ENCODE results near the gene ZNF652. TPM values are rescaled to one million over a fixed set of nuclear protein-coding genes. Genes with fewer than 3 reads are reported as not detected.
"Not testable (repeated sequence)": the region's sequence is repeated elsewhere in the genome, so short reads cannot be mapped to it uniquely, and the experiment has no call there.

ZNF652 gene
- total RNA-seq, 1 donor from 2014 or later, result 12.1 TPM

DNA sequence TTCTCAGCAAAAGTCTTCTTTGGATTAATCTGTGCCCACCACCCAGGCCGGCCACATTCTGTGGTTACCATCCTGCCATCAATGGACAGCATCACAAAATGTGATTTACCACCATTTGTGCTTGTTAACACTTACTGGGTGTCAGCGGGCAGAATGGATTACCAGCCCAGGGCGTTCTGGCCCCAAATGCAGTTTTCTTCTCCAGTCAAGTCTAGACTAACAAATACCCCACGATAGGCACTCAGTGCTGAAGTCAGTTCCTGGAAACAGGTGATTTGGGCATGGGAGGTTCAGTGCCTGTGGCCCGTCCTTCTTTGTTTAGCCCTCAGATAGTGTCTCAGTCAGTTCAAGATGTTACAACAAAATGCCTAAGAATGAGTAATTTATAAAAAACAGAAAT lies 92.7 kb downstream of the ZNF652 start:
- no peak for DNase-seq (ENCODE audit: low read depth in 2 of 2)

DNA sequence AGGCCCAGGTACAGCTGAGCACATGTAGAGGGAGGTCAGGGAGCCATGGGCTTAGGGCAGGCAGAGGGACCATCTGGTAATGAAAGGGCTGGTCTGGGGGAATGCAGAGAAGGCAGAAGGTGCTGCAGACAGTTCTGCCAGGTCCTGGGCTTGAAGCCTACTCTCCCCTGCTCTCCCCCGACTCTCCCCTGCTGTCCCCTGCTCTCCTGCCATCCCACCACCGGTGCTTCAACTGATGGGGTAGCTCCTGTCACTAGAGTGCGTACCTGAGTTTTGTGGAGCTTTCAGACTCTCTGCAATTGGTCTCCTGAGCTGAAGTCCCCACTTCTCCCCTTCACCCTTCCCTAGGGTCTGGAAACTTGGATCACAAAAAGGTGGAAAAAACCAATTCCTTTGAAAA lies 94.1 kb downstream of the ZNF652 start:
- DNase-seq (ENCODE audit: low read depth in 2 of 2), result no peak

DNA sequence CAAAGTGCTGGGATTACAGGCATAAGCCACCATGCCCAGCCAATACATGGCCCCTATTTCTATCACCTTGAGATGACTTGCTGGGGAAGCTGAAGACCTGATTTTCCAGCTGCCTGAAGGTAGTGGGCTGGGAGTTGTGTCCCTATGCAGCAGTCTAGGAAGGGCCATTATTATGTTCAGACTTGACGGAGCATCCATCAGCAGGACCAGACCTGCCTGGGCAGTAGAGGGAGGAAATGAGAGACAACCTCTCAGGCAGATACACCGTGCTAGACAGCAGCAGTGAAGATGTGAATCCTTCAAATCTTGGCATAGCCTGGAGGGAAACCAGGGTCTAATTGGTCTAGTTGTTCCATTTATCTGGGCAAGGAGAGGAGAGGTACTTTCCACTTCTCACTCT lies 95.8 kb downstream of the ZNF652 start:
- no peak for DNase-seq (ENCODE audit: low read depth in 2 of 2)

- not testable (repeated sequence) for DNase-seq (ENCODE audit: low read depth in 2 of 2)
Measured at GRCh38 chr17:49261540-49261939, 100.5 kb downstream of the ZNF652 start.

GRCh38 chr17:49260817-49261291 lies 101.2 kb downstream of the ZNF652 start:
- peak in 1 of 2 donors; percentile 59 for DNase-seq (ENCODE audit: low read depth in 2 of 2)

GRCh38 chr17:49260011-49260816 lies 101.8 kb downstream of the ZNF652 start:
- DNase-seq (ENCODE audit: low read depth in 2 of 2), result peak; percentile 83 to 88

DNA sequence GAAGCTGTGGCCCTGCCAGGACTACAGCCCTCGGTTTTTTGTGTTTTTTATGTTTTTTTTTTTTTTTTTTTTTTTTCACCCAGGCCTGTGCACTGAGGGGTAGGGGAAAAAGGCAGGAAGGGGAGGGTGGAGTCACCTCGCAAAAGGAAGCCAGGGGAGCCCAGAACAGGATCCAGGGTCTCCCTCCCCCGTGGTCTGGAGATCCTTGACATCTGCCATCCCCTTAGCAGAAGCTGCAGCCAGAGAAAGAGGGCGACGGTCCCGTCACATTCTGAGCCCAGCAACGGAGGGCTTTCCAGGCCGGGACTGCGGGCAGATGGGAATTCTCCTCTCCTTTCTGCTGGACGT lies 102.4 kb downstream of the ZNF652 start:
- DNase-seq (ENCODE audit: low read depth in 2 of 2), result no peak

DNA sequence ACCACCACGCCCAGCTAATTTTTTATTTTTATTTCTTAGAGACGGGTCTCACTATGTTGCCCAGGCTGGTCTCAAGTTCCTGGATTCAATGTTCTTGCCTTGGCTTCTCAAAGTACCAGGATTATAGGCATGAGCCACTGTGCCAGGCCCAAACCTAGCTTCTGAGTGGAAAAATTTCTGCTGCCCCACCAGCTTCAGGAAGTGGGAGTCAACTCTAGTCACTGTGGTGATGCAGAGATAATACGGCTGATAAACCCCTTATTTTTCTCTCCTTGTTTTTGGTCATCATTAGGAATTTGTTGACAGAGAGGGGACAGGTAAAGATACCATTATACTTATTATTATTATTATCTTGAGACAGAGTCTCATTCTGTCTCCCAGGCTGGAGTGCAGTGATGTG lies 103.7 kb downstream of the ZNF652 start:
- DNase-seq (ENCODE audit: low read depth in 2 of 2), result peak; percentile 6 to 31

GRCh38 chr17:49255125-49255524 lies 106.9 kb downstream of the ZNF652 start:
- no peak for DNase-seq (ENCODE audit: low read depth in 2 of 2)

- no peak for DNase-seq (ENCODE audit: low read depth in 2 of 2)
Measured at GRCh38 chr17:49254066-49254465, 108.0 kb downstream of the ZNF652 start.

- peak in 1 of 2 donors; percentile 22 for DNase-seq (ENCODE audit: low read depth in 2 of 2)
Measured at GRCh38 chr17:49252148-49252695, 109.8 kb downstream of the ZNF652 start.

DNA sequence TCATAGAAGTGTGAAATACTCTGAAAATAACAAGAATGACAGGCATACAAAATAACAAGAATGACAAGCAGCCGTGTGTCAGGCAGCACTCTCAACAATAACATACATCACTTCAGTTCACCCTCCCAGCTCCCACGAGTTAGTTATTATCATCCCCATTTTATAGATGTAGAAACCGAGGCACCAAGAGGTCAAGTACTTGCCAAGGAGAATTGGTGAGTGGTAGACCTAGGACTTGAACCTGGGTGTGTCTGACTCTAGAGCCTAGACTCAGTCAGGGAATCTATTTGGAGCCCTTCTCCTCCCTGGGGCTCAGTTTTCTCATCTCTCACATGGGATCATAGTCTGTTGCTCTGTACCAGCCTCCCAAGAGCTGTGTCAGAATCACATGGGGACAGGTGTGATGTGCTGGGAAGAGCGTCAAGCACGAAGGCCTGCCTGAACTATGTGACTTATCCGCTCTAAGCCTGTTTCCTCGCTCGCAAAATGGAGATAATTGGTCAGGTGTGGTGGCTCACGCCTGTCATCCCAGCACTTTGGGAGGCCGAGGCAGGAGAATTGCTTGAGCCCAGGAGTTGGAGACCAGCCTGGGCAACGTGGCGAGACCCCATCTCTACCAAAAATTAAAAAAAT lies 112.0 kb downstream of the ZNF652 start:
- no peak for DNase-seq (ENCODE audit: low read depth in 2 of 2)

DNA sequence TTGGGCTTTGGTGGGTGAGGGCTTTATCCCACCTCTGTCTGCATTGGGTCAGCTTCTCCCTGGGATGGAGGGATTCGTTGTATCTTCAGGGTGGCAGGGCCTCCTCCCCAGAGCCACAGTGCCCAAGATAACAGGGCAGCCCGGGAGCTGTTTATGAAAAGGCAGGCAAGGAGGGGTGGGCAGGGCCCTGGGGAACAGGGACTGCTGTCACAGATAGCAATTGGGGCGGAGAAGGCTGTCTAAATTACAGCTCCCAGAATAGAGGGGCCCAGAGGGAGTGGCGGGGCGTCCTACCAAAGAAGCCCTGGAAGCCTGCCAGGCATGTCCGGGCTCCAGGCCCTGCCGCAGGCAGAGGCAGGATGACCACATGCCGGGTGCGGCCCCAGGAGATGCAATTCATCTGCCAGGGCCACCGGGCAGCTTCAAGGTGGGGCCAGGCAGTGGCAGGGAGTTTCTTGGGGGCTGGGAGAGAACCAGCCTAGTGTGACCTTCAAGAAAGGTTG lies 112.7 kb downstream of the ZNF652 start:
- peak in 1 of 2 donors; percentile 21 for DNase-seq (ENCODE audit: low read depth in 2 of 2)

DNA sequence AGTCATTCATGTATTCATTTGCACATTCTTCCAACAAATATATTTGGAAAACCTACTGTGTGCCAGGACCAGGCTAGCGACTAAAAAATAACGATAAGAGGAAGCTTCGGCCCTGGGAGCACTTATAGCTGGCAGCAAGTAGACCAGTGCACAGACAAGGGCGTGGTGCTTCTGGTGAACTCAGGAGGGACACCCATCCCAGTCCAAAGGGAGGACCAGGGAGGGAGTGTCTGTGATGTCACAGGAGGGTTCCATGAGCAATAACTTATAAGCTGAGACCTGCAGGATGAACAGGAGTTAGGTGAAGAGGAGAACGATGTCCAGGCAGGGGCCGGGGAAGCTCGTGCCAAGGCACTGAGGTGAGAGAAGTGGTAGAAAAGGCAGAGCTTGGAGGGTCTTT lies 114.1 kb downstream of the ZNF652 start:
- DNase-seq (ENCODE audit: low read depth in 2 of 2), result no peak

DNA sequence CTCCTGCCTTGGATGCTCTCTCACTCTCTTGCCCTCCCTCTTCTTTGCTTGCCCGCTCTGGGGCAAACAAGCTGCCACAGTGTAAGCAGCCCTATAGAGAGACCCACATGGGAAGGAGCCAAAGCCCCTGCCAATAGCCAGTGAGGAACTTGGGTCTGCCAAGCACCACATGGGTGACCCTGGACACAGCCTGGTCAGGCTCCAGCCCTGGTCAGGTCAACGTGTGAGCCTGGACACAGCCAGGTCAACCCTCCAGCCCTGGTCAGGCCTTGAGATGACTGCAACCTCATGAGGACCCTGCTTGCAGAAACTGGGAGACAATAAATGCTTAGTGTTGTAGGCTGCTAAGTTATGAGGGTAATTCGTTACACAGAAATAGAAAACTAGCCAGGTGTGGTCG lies 117.2 kb downstream of the ZNF652 start:
- DNase-seq (ENCODE audit: low read depth in 2 of 2), result no peak

Other genes starting within 250 kb of the ZNF652 start
- gene B4GALNT2, start 229.5 kb downstream of the ZNF652 start, total RNA-seq, result not detected in 2 replicates
- 0.40 and 1.5 TPM in 2 replicates for gene GNGT2, start 151.7 kb downstream of the ZNF652 start, total RNA-seq
- gene ABI3, start 151.5 kb downstream of the ZNF652 start, total RNA-seq, result 6.0 and 14.4 TPM in 2 replicates
- gene PHOSPHO1, start 131.5 kb downstream of the ZNF652 start, total RNA-seq, result not detected in 2 replicates
- gene PHB1, start 52.6 kb upstream of the ZNF652 start, total RNA-seq, result 130 and 154 TPM in 2 replicates
- under 0.01 TPM in 1 of 2 replicates, not detected in the other for gene NGFR, start 133.0 kb upstream of the ZNF652 start, total RNA-seq
- 1.1 and 3.0 TPM in 2 replicates for gene NXPH3, start 213.6 kb upstream of the ZNF652 start, total RNA-seq

All from lung microvascular endothelial cell (primary cell).